HL-60 (cell line): ENCODE results near the gene ANKFY1.

ENCODE experiments used
- DNase-seq, 2 experiments: peaks; one replicate each; pipeline ENCODE4 v3.0.0-alpha.2; 2010 to 2020; ENCODE audit warnings: low read depth in 1 of 2, low spot score in 1 of 2
- H3K27ac ChIP-seq: fragments of 250-450 bp; sonication (Bioruptor Pico); replicated peaks from 2 replicates; pipeline ENCODE4 v1.5.1; 2020; ENCODE audit warnings: mild to moderate bottlenecking, moderate library complexity
- H3K27me3 ChIP-seq: fragments of 250-450 bp; sonication (Bioruptor Pico); 2 replicates; pipeline ENCODE4 v1.5.1; 2021; ENCODE audit warnings: mild to moderate bottlenecking, moderate library complexity; ENCODE audit not compliant: insufficient read depth, poor library complexity, severe bottlenecking
- H3K4me3 ChIP-seq: replicated peaks from 2 replicates; pipeline ENCODE4 v1.5.1; 2011; ENCODE audit warnings: mild to moderate bottlenecking, control low read depth, low read length; ENCODE audit not compliant: insufficient read depth
- GABPA ChIP-seq: IDR thresholded peaks from 2 replicates; pipeline ENCODE4 v1.6.1; 2012; ENCODE audit warnings: low read depth
- POLR2AphosphoS5 ChIP-seq: IDR thresholded peaks from 2 replicates; pipeline ENCODE4 v1.6.1; 2012; ENCODE audit warnings: low read depth
- REST ChIP-seq: IDR thresholded peaks from 2 replicates; pipeline ENCODE4 v1.6.1; 2012; ENCODE audit warnings: low read depth; ENCODE audit not compliant: insufficient replicate concordance
- SPI1 ChIP-seq: IDR thresholded peaks from 2 replicates; pipeline ENCODE4 v1.6.1; 2012; ENCODE audit warnings: low read depth, mild to moderate bottlenecking, borderline replicate concordance
- TF ChIP-seq, protein P1 (sequence below): IDR thresholded peaks from one replicate; pipeline ENCODE4 v1.5.1; 2011; ENCODE audit warnings: low read length, control low read depth, inconsistent platforms; ENCODE audit not compliant: insufficient read depth

Gene ANKFY1

GRCh38 chr17:4182043-4182442, 81.7 kb downstream of the ANKFY1 start:
- no peak for DNase-seq
- Histone ChIP-seq H3K4me3 (no peak overlapping the region), H3K27me3 (no peaks in the 10 kb centered on the region), H3K27ac (no peak overlapping the region)
- no peak for TF ChIP-seq REST

DNA sequence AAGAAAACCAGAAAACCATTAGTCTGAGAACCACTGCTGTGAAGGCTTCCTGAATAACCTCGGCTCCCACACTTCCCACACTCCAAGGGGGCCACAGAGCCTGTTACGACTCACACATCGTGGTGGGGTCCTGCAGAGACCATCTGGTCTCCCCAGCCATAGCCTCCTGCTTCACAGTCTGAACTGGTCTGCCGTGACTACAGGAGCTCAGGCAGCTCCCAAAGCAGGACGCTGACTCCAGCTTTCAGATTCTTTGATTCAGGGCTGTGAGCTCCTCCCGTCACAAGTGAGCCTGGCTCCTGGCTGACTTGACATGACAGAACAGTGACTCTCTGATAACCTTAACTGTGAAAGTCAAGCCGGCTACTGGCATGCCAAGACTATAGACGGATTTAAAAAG, 83.0 kb downstream of the ANKFY1 start:
- Histone ChIP-seq H3K27me3 (no peaks in the 10 kb centered on the region), H3K4me3 (no peak overlapping the region), H3K27ac (no peak overlapping the region)
- TF ChIP-seq REST: no peak
- no peak for TF ChIP-seq GABPA
- no peak for TF ChIP-seq POLR2AphosphoS5
- TF ChIP-seq SPI1: no peak
- TF ChIP-seq, protein P1, sequence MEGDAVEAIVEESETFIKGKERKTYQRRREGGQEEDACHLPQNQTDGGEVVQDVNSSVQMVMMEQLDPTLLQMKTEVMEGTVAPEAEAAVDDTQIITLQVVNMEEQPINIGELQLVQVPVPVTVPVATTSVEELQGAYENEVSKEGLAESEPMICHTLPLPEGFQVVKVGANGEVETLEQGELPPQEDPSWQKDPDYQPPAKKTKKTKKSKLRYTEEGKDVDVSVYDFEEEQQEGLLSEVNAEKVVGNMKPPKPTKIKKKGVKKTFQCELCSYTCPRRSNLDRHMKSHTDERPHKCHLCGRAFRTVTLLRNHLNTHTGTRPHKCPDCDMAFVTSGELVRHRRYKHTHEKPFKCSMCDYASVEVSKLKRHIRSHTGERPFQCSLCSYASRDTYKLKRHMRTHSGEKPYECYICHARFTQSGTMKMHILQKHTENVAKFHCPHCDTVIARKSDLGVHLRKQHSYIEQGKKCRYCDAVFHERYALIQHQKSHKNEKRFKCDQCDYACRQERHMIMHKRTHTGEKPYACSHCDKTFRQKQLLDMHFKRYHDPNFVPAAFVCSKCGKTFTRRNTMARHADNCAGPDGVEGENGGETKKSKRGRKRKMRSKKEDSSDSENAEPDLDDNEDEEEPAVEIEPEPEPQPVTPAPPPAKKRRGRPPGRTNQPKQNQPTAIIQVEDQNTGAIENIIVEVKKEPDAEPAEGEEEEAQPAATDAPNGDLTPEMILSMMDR: no peak
- DNase-seq: no peak

DNA sequence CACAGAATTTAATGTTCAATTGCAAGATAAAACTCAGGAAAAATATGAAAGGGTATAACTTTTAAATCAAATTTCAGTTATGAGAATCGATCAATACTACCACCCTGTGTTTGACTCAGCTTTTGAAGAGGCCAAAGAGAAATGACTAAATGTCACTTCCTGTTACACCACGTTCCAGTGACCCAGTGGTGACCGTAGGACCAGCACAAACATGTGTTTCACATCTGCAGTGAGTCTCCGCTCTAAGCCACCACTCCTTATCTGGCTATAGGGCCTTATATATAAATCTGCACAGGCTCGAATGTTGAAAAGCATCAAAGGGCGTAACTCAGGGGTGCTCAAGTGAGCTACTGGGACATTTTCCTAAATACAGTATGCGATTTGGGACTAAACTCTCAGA, 84.7 kb downstream of the ANKFY1 start:
- no peak for TF ChIP-seq SPI1
- TF ChIP-seq, protein P1: no peak
- no peak for TF ChIP-seq REST
- TF ChIP-seq GABPA: no peak
- Histone ChIP-seq H3K27ac (no peak overlapping the region), H3K27me3 (no peaks in the 10 kb centered on the region), H3K4me3 (no peak overlapping the region)
- DNase-seq: no peak

- no peak for TF ChIP-seq SPI1
- TF ChIP-seq, protein P1: no peak
- H3K4me3 ChIP-seq: no peak overlapping the region
- DNase-seq: no peak
- H3K27ac ChIP-seq: no peak overlapping the region
- no peaks in the 10 kb centered on the region for H3K27me3 ChIP-seq
Observed at GRCh38 chr17:4178651-4179050, 85.1 kb downstream of the ANKFY1 start.
